SU-DHL-6 (cell line): Measurements from ENCODE around the gene RPS15.

Experiments used
- H2AFZ ChIP-seq: fragments of 200-600 bp; sonication (generic); 2 replicates; pipeline ENCODE4 v1.6.1; 2014; ENCODE audit warnings: low read depth, mild to moderate bottlenecking, moderate library complexity, mixed read lengths, antibody characterized with exemption, low read length; ENCODE audit not compliant: severe bottlenecking
- H3F3A ChIP-seq: fragments of 200-600 bp; shearing (Covaris generic); 2 replicates; pipeline ENCODE4 v1.6.0; 2016; ENCODE audit warnings: antibody characterized with exemption, mild to moderate bottlenecking; ENCODE audit not compliant: insufficient read depth
- H3K27ac ChIP-seq: fragments of 200-600 bp; sonication (generic); 2 replicates; pipeline ENCODE4 v1.5.1; 2016; ENCODE audit warnings: low read depth, mild to moderate bottlenecking, low read length, moderate library complexity, mixed read lengths
- H3K27me3 ChIP-seq: fragments of 200-600 bp; sonication (generic), shearing (Covaris generic); 2 replicates; pipeline ENCODE4 v1.6.0; 2014; ENCODE audit warnings: mild to moderate bottlenecking, low read length
- H3K36me3 ChIP-seq: fragments of 200-600 bp; sonication (generic); 2 replicates; pipeline ENCODE4 v1.6.1; 2014; ENCODE audit warnings: mild to moderate bottlenecking, low read length, mixed read lengths
- H3K4me2 ChIP-seq: fragments of 300-600, 200-600 bp; shearing (Covaris generic), sonication (generic); 2 replicates; pipeline ENCODE4 v1.6.0; 2014; ENCODE audit warnings: low read length, low read depth, mild to moderate bottlenecking; ENCODE audit not compliant: poor library complexity, severe bottlenecking
- H3K4me3 ChIP-seq: fragments of 200-600 bp; sonication (generic); 2 replicates; pipeline ENCODE4 v1.5.1; 2014; ENCODE audit warnings: antibody characterized with exemption, low read length, mild to moderate bottlenecking, mixed read lengths; ENCODE audit not compliant: insufficient read depth, poor library complexity, severe bottlenecking
- H3K79me2 ChIP-seq: fragments of 200-600 bp; sonication (generic); 2 replicates; pipeline ENCODE4 v1.6.1; 2014; ENCODE audit warnings: mild to moderate bottlenecking, low read length, moderate library complexity; ENCODE audit not compliant: insufficient read depth
- H3K9ac ChIP-seq: fragments of 200-600 bp; sonication (generic); 2 replicates; pipeline ENCODE4 v1.7.0; 2014; ENCODE audit warnings: mild to moderate bottlenecking, low read length
- H3K9me2 ChIP-seq: fragments of 200-600 bp; sonication (generic); replicated peaks from 2 replicates; pipeline ENCODE4 v1.6.1; 2014; ENCODE audit warnings: low read length; ENCODE audit not compliant: insufficient read depth
- H3K9me3 ChIP-seq: fragments of 200-600 bp; sonication (generic); 2 replicates; pipeline ENCODE4 v1.6.1; 2014; ENCODE audit warnings: low read length, mixed read lengths; ENCODE audit not compliant: insufficient read depth
- H4K20me1 ChIP-seq: fragments of 200-600 bp; sonication (generic); 2 replicates; pipeline ENCODE4 v1.6.1; 2014; ENCODE audit warnings: low read depth, mild to moderate bottlenecking, antibody characterized with exemption, low read length, moderate library complexity, mixed read lengths
- EZH2phosphoT487 ChIP-seq: fragments of 200-600 bp; sonication (generic), shearing (Covaris generic); conservative IDR thresholded peaks from 2 replicates; pipeline ENCODE4 v1.6.1; 2018; ENCODE audit warnings: mild to moderate bottlenecking, antibody characterized with exemption, low read length, moderate library complexity, mixed read lengths
- TF ChIP-seq, protein P1 (sequence below): fragments of 200-600 bp; sonication (generic); IDR thresholded peaks from one replicate; pipeline ENCODE4 v1.5.1; 2017; ENCODE audit warnings: antibody characterized with exemption, mild to moderate bottlenecking, low read length, moderate library complexity; ENCODE audit not compliant: insufficient read depth, poor library complexity, severe bottlenecking

The RPS15 gene

DNA sequence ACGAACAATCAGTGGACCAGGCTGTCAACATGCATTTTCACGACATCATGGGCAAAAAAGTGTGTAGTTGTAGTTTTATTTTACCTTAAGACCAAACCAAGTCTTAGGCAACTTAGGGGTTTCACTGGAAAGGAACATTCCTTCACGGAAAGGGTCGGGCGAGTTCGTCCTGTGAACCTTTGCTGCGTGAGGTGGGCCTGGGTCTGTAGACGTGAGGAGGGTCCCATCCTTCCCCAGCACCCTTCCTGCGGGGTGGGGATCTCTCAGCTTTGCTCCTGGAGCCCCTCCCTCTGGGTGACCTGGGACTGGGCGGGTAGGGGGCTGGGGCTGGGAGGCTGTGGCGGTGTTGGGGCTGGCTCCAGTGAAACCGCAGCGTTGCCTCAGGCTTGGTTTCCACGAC lies 12.3 kb upstream of the RPS15 start:
- Histone ChIP-seq H3K9me2 (no peaks in the 10 kb centered on the region), H3K4me2 (no peak overlapping the region), H3F3A (no peaks in the 10 kb centered on the region), H3K27me3 (no peaks in the 10 kb centered on the region), H2AFZ (no peak overlapping the region), H3K9ac (no peak overlapping the region), H3K36me3 (peaks cover 8% of the 10 kb centered on the region; the same call in 1 of the 2 replicates), H3K27ac (no peak overlapping the region), H3K4me3 (no peak overlapping the region), H3K9me3 (no peaks in the 10 kb centered on the region), H4K20me1 (peaks cover 1% of the 10 kb centered on the region; the same call in 1 of the 2 replicates), H3K79me2 (peaks cover 21% of the 10 kb centered on the region)
- TF ChIP-seq EZH2phosphoT487 = no peak
- TF ChIP-seq, protein P1, sequence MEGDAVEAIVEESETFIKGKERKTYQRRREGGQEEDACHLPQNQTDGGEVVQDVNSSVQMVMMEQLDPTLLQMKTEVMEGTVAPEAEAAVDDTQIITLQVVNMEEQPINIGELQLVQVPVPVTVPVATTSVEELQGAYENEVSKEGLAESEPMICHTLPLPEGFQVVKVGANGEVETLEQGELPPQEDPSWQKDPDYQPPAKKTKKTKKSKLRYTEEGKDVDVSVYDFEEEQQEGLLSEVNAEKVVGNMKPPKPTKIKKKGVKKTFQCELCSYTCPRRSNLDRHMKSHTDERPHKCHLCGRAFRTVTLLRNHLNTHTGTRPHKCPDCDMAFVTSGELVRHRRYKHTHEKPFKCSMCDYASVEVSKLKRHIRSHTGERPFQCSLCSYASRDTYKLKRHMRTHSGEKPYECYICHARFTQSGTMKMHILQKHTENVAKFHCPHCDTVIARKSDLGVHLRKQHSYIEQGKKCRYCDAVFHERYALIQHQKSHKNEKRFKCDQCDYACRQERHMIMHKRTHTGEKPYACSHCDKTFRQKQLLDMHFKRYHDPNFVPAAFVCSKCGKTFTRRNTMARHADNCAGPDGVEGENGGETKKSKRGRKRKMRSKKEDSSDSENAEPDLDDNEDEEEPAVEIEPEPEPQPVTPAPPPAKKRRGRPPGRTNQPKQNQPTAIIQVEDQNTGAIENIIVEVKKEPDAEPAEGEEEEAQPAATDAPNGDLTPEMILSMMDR = no peak

DNA sequence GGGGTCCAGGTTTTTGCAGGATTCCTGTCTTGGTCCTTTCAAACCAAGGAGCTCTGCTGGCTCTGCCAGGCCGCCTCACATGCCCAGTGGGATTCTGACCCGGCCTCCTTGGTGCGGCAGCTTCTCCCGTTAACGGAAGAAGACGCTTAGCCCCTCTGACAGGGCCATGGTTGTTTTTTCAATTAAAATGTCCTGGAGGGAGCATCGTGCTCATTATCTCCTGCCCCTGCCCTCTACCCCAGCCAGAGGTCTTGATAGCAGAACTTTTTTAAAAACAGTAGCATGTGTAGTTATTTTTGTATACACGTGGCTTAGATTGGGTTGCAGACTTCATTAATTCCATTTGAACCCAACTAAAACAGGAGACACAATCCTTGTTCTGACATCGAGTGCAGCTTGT lies 11.5 kb upstream of the RPS15 start:
- H3K9ac ChIP-seq = no peak overlapping the region

DNA sequence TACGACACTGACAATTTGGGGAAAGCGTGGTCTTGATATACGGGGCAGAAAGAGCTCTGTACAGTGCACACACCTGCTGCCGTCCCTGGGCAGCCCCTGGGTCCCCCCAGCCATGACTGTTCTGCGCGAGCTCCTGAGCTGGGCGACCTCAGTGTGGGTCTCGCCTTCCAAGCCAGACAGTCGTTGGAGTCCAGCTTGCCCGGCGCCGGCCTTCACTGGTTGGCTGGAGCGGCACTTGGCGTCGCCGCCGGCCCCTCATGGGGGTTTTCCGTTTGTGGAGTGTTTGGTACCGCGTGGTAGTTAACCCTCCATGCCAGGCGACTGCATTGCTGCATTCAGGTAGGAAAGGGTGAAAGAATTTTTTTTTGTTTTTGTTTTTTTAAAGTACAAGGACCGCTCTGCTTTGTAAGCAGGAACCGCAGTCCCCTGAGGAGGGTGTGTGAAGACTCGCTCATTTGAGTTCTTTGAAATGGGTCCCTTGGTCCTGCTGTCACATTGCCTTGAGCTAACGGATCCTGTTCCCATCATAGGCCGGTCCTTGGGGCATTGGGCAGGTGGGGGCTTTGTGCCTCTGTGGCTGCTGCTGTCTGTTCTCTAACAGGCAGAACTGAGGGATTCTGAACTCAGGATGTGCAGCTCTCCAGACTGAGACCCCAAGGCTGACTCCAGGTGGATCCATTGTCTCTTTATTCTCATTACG lies 10.8 kb upstream of the RPS15 start:
- H3K9me2 ChIP-seq = no peaks in the 10 kb centered on the region
- no peak overlapping the region for H3K4me3 ChIP-seq
- no peak overlapping the region for H3K27ac ChIP-seq
- no peaks in the 10 kb centered on the region; the same call in 1 of the 2 replicates for H3F3A ChIP-seq
- no peak overlapping the region for H3K9ac ChIP-seq
- no peaks in the 10 kb centered on the region for H4K20me1 ChIP-seq
- H3K36me3 ChIP-seq = peaks cover 8% of the 10 kb centered on the region; the same call in 1 of the 2 replicates
- TF ChIP-seq EZH2phosphoT487 = no peak
- TF ChIP-seq, protein P1 = no peak
- H3K9me3 ChIP-seq = no peaks in the 10 kb centered on the region
- peaks cover 21% of the 10 kb centered on the region for H3K79me2 ChIP-seq
- H2AFZ ChIP-seq = no peak overlapping the region
- H3K4me2 ChIP-seq = no peak overlapping the region
- H3K27me3 ChIP-seq = no peaks in the 10 kb centered on the region

More for the DNA sequence above, 11.5 kb upstream of the RPS15 start:
- Histone ChIP-seq H3K4me2 (no peak overlapping the region), H3K9me2 (no peaks in the 10 kb centered on the region), H3K36me3 (peaks cover 8% of the 10 kb centered on the region; the same call in 1 of the 2 replicates), H3K4me3 (no peak overlapping the region), H3K79me2 (peaks cover 21% of the 10 kb centered on the region), H3F3A (no peaks in the 10 kb centered on the region; the same call in 1 of the 2 replicates), H3K27me3 (no peaks in the 10 kb centered on the region), H2AFZ (no peak overlapping the region), H4K20me1 (no peaks in the 10 kb centered on the region), H3K9me3 (no peaks in the 10 kb centered on the region), H3K27ac (no peak overlapping the region)
- TF ChIP-seq, protein P1 = no peak
- no peak for TF ChIP-seq EZH2phosphoT487
